Measurements from ENCODE around the gene CCDC182.

Gene CCDC182

GRCh38 chr17:57756951-57757350, 11.9 kb upstream of the CCDC182 start:
- DNase-seq (ENCODE audit: low read depth) = no peak

DNA sequence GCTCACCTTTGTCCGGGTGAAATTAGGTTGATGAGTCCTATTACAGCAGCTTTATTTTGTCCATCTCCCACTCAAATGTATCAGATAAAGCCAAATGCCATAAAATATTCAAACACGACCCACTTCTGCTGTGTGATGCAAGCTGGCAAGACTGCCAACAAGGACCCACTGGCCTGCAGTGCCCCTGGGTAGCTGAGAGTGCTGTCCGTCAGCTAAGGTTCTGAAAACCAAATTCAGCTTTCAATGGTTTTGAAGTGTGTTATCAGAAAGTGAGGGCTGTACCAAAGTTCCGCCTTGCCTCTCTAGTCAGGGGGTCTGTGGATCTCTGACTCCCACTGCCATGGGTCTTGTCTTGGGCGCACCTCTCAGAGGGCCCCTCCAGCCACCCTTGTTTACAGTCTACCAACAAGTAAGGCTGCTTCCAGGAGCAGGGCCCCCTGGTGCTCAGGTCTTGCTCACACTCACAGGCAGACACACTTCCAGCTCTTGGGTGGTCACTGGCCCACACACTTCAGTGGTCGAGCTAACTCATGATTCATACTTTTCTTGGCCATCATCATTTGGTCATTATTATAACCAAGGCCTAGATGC, 10.5 kb upstream of the CCDC182 start:
- no peak for DNase-seq (ENCODE audit: low read depth)

- no peak for DNase-seq (ENCODE audit: low read depth)
Observed at GRCh38 chr17:57752031-57752905, 7.2 kb upstream of the CCDC182 start.

DNA sequence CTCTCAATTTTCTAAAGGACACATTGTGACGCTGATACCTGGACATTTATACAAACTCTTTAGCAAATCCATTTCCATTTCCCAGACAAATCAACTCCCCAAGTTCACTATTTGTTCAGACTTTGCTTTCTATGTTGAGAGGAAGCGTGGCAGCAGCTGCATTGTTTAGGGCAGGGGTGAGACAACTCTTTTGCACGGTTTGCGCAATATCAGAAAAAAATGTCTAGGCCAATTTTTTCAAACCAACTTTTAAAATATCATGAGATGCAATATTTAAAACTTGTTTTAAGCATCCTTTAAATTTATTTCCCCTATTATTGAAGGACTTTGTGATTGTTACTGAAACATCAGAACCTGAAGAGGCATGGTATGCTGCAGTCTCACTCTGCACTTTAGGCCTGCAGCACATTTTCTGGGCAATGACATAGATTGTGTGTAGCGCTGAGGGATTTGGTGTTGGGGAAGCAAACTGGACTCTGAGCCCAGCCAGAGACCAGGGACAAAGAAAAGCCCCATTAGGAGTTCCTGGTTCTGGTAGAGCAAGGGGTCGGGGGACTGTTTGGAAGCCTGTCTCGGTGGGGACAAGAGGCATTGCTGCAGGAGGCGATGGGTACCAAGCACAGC, 6.4 kb upstream of the CCDC182 start:
- no peak for DNase-seq (ENCODE audit: low read depth)

GRCh38 chr17:57750895-57751294, 5.8 kb upstream of the CCDC182 start:
- DNase-seq (ENCODE audit: low read depth) = no peak

- no peak for DNase-seq (ENCODE audit: low read depth)
Observed at GRCh38 chr17:57750109-57750871, 5.2 kb upstream of the CCDC182 start.

DNA sequence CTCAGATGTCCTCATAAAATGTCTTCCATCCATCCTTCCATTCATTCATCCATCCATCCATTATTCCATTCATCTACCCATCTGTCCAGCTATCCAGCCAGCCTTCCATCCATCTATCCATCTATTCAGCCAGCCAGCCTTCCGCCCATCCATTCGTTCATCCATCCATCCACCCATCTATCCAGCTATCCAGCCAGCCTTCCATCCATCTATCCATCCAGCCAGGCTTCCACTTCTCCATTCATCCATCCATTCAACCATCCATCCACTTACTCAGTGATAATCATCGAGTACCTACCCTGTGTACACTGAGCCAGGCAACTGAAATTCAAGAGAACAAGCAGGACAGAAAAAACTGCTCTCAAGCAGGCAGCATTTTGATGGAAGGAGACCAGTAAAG, 4.6 kb upstream of the CCDC182 start:
- DNase-seq (ENCODE audit: low read depth) = no peak

- peak; percentile 27 for DNase-seq (ENCODE audit: low read depth)
Observed at GRCh38 chr17:57747221-57748017, 2.3 kb upstream of the CCDC182 start.

GRCh38 chr17:57746221-57746620, 1.1 kb upstream of the CCDC182 start:
- DNase-seq (ENCODE audit: low read depth) = no peak

DNA sequence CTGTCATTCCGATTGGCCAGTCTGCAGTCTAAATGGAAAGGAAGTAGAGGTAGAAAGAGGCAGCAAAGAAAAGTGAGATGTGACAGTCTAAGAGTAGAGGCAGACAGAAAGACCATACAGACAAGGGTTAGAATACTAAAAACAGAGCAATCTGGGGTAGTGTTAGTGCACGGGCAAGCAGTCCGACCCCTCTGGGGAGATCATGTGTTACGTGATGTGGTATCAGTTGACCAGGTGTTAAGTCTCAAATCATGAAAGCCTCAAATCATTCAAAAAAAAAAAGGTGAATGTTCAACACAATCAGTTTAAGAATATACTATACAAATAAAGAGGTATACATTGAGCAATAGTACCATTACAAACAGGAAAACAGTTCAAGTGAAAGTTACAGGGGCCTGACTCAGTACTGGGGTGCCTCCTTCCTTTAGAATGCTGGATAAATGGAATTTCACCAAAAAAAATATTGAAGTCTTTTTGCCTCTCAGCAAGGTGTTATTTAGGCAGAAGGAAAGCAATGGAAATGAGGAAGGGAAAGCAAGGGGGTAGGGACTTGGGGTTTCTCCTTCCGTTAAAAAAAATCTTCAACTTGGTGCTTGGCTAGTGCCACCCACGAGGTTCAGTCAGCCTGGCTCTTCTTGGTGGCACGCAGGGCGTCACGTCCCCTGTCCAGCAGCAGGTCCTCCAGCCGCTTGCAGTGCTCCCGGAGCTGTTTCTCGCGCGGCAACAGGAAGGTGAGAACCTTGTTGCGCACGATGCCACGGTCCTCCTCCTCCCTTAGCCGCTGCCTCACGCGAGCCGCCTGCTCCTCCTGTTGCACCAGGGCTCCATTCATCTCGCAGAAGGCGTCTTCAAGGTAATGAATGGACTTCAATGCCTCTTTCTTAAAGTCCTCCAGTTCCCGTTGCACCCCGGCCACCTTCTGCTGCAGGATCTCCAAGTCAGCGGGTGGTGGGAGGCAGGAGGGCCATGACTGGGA, 616 bp downstream of the CCDC182 start:
- no peak for DNase-seq (ENCODE audit: low read depth)

- no peak for DNase-seq (ENCODE audit: low read depth)
Observed at GRCh38 chr17:57740235-57740528, 4.9 kb downstream of the CCDC182 start.

- DNase-seq (ENCODE audit: low read depth) = no peak
Observed at GRCh38 chr17:57739402-57740234, 5.5 kb downstream of the CCDC182 start.

DNA sequence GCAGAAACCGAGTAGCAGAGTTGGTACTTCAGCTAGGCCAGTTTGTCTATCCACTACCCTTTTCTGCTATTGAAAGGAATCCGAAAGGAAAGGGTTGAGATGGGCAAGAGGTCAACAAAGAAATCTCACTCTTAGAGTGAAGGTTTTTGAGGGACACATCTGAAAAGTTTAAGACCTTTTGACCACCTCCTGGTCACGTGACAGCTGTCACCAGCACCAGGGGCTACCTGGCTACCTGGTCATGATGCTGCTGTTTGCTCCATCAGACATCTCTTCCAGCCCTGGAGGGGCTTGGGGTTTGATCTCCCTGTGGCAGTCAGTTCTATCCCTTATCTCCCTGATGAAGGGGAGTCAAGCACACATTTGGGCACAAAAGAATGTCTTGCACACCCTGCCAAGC, 7.6 kb downstream of the CCDC182 start:
- DNase-seq (ENCODE audit: low read depth) = no peak

DNA sequence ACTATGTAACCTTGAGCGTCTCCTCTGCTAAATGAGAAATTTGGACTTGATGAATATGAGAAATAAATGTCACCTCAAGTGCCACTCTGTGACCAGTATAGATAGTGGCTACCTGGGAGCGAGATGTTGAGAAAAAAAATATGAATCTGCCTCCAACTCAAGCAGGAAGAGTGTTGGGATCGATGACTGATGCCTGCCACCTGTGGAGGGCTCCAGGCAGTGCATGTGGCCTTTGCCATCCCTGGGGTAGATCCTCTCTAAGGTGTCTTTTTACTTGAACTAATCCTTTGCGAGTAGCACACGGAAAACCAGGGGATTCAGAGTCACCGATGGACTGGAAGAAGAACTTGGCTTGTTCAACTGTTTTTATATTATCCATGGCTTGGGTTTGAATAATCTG, 9.4 kb downstream of the CCDC182 start:
- DNase-seq (ENCODE audit: low read depth) = no peak

GRCh38 chr17:57735230-57735629, 9.9 kb downstream of the CCDC182 start:
- DNase-seq (ENCODE audit: low read depth) = no peak

DNA sequence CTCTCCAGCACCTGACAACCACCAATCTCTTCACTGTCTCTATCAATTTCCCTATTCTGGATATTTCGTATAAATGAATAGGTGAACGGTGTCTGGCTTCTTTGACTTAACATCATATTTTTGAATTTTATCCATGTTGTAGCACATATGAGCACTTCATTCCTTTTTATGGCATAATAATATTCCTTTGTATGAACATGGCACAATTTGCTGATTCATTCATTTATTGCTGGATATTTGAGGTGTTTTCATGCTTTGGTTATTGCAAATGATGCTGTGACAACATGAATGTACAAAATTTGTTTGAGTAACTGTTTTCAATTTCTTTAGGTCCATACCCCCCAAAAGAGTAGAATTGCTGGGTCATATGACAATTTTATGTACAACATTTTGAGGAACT, 12.0 kb downstream of the CCDC182 start:
- DNase-seq (ENCODE audit: low read depth) = no peak

DNA sequence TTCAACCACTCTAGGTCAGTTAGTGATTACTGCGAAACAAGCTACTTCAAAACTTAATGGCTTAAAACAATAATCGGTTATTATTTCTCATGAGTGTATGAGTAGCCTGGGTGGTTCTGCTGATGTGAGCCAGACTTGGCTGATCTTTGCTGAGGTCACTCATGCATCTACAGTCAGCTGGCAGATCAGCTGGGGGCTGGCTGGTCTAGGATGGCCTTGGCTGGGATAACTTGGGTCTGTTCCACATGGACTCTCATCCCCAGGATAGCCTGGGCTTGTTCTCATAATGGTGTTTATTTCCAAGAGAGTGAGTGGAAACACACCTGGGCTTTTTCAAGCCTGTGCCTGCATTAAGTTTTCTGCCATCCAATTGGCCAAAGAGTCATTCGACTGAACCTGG, 13.0 kb downstream of the CCDC182 start:
- DNase-seq (ENCODE audit: low read depth) = no peak

DNA sequence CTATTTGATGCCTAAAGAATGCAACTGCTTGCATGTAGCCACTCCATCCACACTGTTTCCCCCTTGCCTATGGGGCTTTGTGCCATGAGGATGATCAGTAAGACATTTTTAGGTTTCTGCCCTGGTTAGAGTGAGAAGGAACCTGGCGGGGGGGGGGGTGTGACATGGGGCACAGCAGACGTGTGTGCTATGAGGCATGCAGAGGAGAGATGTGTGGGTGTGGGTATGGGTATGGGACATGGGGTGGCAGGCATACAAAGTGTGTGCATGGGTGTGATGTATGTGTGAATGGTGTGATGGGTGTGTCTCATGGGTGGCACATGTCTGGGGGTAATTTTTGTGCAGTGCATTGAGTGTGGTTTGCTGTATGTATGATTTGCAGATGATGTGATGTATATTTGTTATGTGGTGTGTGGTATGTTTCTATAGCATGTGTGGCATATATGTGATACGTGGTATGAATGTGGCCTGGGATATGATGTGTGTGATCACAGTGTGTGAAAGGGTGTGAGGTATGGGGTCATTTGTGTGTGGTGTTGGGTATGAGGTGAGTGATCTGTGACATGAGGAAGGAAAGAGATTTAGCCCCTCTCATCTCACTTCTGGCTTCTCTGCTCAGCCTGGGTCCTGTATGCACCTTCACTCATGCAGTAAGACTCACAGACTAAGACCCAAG, 14.9 kb downstream of the CCDC182 start:
- DNase-seq (ENCODE audit: low read depth) = no peak

DNA sequence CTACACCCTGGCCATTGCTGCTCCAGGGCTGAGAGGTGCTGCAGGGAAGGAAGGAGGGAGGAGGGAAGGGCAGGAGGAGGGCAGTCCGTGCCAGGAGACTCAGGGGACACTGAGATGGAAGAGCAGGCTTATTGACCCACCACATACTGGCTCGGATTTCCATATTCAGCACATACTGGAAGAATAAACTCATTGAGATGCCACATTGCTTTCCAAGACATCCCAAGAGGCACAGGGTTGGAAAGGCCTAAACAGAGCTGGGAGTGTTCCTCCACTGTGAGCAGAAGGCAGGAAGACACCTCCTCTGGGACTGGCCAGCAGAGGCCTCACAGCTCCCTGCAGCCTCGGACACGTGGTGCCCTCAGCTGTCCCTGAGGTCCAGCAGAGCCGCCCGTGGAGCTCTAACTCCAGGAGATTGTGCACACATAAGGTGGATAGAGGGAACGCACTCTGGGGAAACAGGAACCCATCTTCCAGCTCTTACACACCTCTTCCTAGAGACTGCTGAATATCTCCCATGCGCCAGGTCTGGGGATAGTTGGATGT, 17.4 kb downstream of the CCDC182 start:
- DNase-seq (ENCODE audit: low read depth) = no peak

Measured in stromal cell of bone marrow (primary cell).